ENCODE results near the gene KIFC1. TPM values are rescaled to one million over a fixed set of nuclear protein-coding genes. Genes with fewer than 3 reads are reported as not detected.
"Not testable (repeated sequence)": the region's sequence is repeated elsewhere in the genome, so short reads cannot be mapped to it uniquely, and the experiment has no call there.

Gene KIFC1
- total RNA-seq, 2 experiments from 2014 or later, result 175 to 180 TPM

DNA sequence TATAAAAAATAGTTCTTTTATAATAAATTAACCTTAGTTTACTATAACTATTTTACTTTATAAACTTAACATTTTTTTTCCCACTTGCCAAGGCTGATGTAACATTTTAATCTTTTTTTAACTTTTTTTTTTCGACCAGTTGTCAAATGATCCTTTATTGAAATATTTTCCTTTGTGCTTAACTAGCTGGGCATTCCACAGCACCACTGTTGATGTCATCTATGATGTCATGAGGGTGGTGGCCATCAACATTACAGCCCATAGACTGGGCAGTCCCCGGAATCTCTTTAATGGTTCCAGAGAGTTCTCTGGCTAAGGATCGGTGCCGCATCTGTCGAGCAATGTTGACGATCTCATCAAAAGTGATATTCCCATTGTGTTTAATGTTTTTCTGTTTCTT lies 8.3 kb downstream of the KIFC1 start:
- H3K27ac Mint-ChIP-seq; H3K4me3 Mint-ChIP-seq; H3K9me3 Mint-ChIP-seq (ENCODE audit: insufficient read depth); H3K27me3 Mint-ChIP-seq (ENCODE audit: low read depth); DNase-seq; CTCF ChIA-PET; ATAC-seq; POLR2A ChIA-PET: not testable (repeated sequence)
- H3K4me1 Mint-ChIP-seq (ENCODE audit: low read depth), result peaks cover 30% of the 10 kb centered on the region
- H3K36me3 Mint-ChIP-seq (ENCODE audit: low read depth), result peaks cover 76% of the 10 kb centered on the region

- DNase-seq (no peak), ATAC-seq (no peak)
- peak overlapping the region; percentile 31 for H3K27ac Mint-ChIP-seq
- ChIA-PET CTCF (interaction anchor here (0.6 to 0.8 kb wide), 2 partner anchors 13 to 14 kb away, joined by 3 read pairs; partner anchors contain the start of gene CUTA), POLR2A (interaction anchor here (0.8 kb wide), 1 partner anchor 9 kb away, joined by 4 read pairs; no protein-coding TSS in a partner anchor)
- H3K4me3 Mint-ChIP-seq, result no peak overlapping the region
- H3K4me1 Mint-ChIP-seq (ENCODE audit: low read depth), result peaks cover 31% of the 10 kb centered on the region
- H3K9me3 Mint-ChIP-seq (ENCODE audit: insufficient read depth), result no peaks in the 10 kb centered on the region
- H3K36me3 Mint-ChIP-seq (ENCODE audit: low read depth), result peaks cover 80% of the 10 kb centered on the region
- H3K27me3 Mint-ChIP-seq (ENCODE audit: low read depth), result no peaks in the 10 kb centered on the region
Measured at GRCh38 chr6:33404884-33405283, 13.3 kb downstream of the KIFC1 start.

DNA sequence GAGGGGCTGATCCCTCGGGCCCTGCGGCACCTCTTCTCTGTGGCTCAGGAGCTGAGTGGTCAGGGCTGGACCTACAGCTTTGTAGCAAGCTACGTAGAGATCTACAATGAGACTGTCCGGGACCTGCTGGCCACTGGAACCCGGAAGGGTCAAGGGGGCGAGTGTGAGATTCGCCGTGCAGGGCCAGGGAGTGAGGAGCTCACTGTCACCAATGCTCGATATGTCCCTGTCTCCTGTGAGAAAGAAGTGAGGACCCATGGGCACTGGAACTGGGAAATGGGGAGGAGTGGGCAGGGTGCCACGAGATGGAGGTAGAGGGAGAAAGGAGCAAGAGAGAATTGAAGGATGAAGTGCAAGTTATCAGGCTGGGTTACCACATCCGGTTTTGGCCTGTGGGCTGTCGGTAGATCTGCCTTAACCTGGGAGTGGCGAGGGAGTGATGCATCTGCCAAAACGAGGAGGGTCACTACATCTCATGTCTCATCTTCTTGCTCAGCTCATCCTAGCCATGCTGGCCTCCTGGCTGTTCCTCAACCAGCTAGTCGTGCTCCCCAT lies 13.8 kb downstream of the KIFC1 start:
- POLR2A ChIA-PET, result interaction anchor here (0.7 to 0.8 kb wide), 3 partner anchors 10 to 134 kb away, joined by 3 to 4 read pairs (median 4); partner anchors contain the start of genes B3GALT4, RPS18 and VPS52

GRCh38 chr6:33406126-33406525 lies 14.5 kb downstream of the KIFC1 start:
- CTCF ChIA-PET, result no interaction called here
- H3K36me3 Mint-ChIP-seq (ENCODE audit: low read depth), result peaks cover 70% of the 10 kb centered on the region

More for the DNA sequence above, 13.8 kb downstream of the KIFC1 start:
- no peaks in the 10 kb centered on the region for H3K27me3 Mint-ChIP-seq (ENCODE audit: low read depth)
- no peaks in the 10 kb centered on the region for H3K9me3 Mint-ChIP-seq (ENCODE audit: insufficient read depth)
- DNase-seq (no peak), ATAC-seq (no peak)
- CTCF ChIA-PET, result interaction anchor here (0.6 to 0.8 kb wide), 2 partner anchors 13 to 14 kb away, joined by 3 read pairs; partner anchors contain the start of gene CUTA
- no peak overlapping the region for H3K4me3 Mint-ChIP-seq
- H3K27ac Mint-ChIP-seq, result peak overlapping the region; percentile 58
- H3K36me3 Mint-ChIP-seq (ENCODE audit: low read depth), result peaks cover 74% of the 10 kb centered on the region
- H3K4me1 Mint-ChIP-seq (ENCODE audit: low read depth), result peaks cover 34% of the 10 kb centered on the region

DNA sequence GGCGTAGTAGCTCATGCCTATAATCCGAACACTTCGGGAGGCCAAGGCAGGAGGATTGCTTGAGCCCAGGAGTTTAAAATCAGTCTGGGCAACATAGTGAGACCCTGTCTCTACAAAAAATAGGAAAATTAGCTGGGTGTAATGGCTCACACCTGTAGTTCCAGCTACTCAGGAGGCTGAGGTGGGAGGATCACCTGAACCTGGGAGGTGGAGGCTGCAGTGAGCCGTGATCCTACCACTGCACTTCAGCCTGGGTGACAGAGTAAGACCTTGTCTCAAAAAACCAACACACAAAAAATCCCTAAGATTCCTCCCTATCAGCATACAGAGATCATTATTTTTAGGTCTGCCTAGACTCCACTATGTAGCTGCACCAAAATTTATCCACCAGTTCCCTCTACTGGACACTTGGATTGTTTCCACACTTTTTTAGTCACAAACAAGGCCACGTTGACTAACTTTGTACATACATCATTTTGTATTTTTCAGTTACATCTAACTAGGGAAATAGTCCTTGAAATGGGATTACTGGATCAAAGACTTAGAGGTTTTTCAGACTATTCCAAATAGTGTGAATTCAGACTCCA lies 15.6 kb downstream of the KIFC1 start:
- DNase-seq (no peak), ATAC-seq (no peak)
- peaks cover 64% of the 10 kb centered on the region for H3K36me3 Mint-ChIP-seq (ENCODE audit: low read depth)
- H3K27ac Mint-ChIP-seq, result no peak overlapping the region
- no peak overlapping the region for H3K4me3 Mint-ChIP-seq
- no peaks in the 10 kb centered on the region for H3K27me3 Mint-ChIP-seq (ENCODE audit: low read depth)
- peaks cover 42% of the 10 kb centered on the region for H3K4me1 Mint-ChIP-seq (ENCODE audit: low read depth)
- POLR2A ChIA-PET, result interaction anchor here (0.8 kb wide), 1 partner anchor 10 kb away, joined by 4 read pairs; no protein-coding TSS in a partner anchor
- H3K9me3 Mint-ChIP-seq (ENCODE audit: insufficient read depth), result no peaks in the 10 kb centered on the region
- CTCF ChIA-PET, result interaction anchor here (1.0 to 1.3 kb wide), 3 partner anchors 11 to 90 kb away, joined by 3 to 6 read pairs (median 5); partner anchors contain the start of genes CUTA and ZBTB22

More at GRCh38 chr6:33406126-33406525, 14.5 kb downstream of the KIFC1 start:
- H3K27me3 Mint-ChIP-seq (ENCODE audit: low read depth), result no peaks in the 10 kb centered on the region
- ATAC-seq (no peak), DNase-seq (no peak)
- no peaks in the 10 kb centered on the region for H3K9me3 Mint-ChIP-seq (ENCODE audit: insufficient read depth)
- POLR2A ChIA-PET, result interaction anchor here (0.8 kb wide), 1 partner anchor 134 kb away, joined by 3 read pairs; the partner anchor contains the start of genes RPS18 and VPS52
- peak overlapping the region; percentile 58 for H3K27ac Mint-ChIP-seq
- H3K4me3 Mint-ChIP-seq, result no peak overlapping the region
- H3K4me1 Mint-ChIP-seq (ENCODE audit: low read depth), result peaks cover 34% of the 10 kb centered on the region

GRCh38 chr6:33410050-33410710 lies 18.6 kb downstream of the KIFC1 start:
- ChIA-PET POLR2A (interaction anchor here (0.6 to 1.6 kb wide), 10 partner anchors 9 to 556 kb away, joined by 3 to 9 read pairs (median 4); partner anchors contain the start of genes KIFC1, PSMB9, TAP1 and ZBTB22), CTCF (interaction anchor here (0.7 to 1.2 kb wide), 3 partner anchors 17 to 92 kb away, joined by 3 to 6 read pairs (median 3); partner anchors contain the start of gene ZBTB22)
- H3K4me1 Mint-ChIP-seq (ENCODE audit: low read depth), result peaks cover 53% of the 10 kb centered on the region
- peak overlapping the region; percentile 97 for H3K27ac Mint-ChIP-seq
- peaks cover 64% of the 10 kb centered on the region for H3K36me3 Mint-ChIP-seq (ENCODE audit: low read depth)
- DNase-seq, result peak; percentile 98
- H3K4me3 Mint-ChIP-seq, result peak overlapping the region; percentile 81
- peak; percentile 92 for ATAC-seq
- no peaks in the 10 kb centered on the region for H3K9me3 Mint-ChIP-seq (ENCODE audit: insufficient read depth)
- no peaks in the 10 kb centered on the region for H3K27me3 Mint-ChIP-seq (ENCODE audit: low read depth)

DNA sequence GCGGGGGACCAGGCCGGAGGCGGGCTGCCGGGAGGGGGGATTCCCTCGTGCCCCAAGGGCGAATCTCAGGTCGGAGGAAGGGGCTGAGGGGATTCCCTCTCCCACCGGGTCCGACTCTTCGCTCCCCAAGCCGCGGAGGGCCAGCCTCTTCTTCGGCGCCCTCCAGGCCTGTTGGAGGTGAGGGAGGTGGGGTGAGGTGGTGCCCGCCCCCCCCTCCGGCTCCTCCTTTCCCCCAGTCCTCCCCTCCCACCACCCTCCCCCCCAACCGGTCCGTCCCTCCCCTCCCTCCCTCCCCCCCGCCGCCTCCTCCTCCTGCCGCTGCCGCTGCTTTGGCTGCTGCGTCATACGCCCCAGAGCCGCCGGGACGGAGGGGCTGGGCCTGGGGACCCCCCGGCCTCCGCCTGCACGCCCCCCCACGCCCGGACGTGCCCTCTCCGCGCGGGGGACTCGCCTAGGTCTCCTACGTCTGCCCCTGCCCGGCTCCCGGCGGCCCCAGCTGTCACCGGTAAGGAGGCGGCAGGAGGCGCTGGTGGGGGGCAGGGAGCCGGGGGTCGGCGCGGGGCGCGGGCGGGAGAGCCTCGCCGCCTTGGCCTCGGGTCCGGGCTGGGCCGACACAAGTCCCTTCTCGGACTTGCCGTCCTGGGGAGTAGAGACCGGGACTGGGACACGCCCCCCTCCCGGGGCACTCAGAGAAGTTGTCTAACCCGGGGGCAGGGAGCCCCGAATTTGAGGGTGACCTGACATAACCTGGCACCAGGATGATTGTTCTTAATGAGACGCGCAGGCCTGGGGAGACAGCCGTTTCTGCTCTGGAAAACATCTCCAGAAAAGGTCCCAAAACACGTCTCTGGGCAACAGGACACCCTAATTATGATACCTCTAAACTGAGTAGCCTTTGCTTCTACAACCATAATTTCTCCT lies 19.3 kb downstream of the KIFC1 start, which contains the start of gene PHF1:
Gene PHF1 (plus strand): TSS at position 304 of the 921 bp plus-strand sequence. CDS start 1,250 bp downstream, outside the sequence.
- Mint-ChIP-seq H3K4me1 (ENCODE audit: low read depth) (peaks cover 53% of the 10 kb centered on the region), H3K9me3 (ENCODE audit: insufficient read depth) (no peaks in the 10 kb centered on the region), H3K27me3 (ENCODE audit: low read depth) (no peaks in the 10 kb centered on the region), H3K27ac (peak within 1 kb of the TSS; percentile 97), H3K36me3 (ENCODE audit: low read depth) (peaks cover 64% of the 10 kb centered on the region), H3K4me3 (peak within 1 kb of the TSS; percentile 81)
- peak; percentile 62 for ATAC-seq
- DNase-seq, result no peak
- ChIA-PET POLR2A (interaction anchor here (0.7 to 1.6 kb wide), 9 partner anchors 8 to 160 kb away, joined by 3 to 9 read pairs (median 4); partner anchors contain the start of genes KIFC1, ZBTB22 and ZBTB9), CTCF (interaction anchor here (1.2 kb wide), 1 partner anchor 93 kb away, joined by 3 read pairs; the partner anchor contains the start of gene ZBTB22)

GRCh38 chr6:33411632-33412005 lies 20.0 kb downstream of the KIFC1 start:
- Mint-ChIP-seq H3K4me3 (peak overlapping the region; percentile 76), H3K27me3 (ENCODE audit: low read depth) (no peaks in the 10 kb centered on the region), H3K4me1 (ENCODE audit: low read depth) (peaks cover 56% of the 10 kb centered on the region), H3K27ac (peak overlapping the region; percentile 74), H3K36me3 (ENCODE audit: low read depth) (peaks cover 62% of the 10 kb centered on the region), H3K9me3 (ENCODE audit: insufficient read depth) (no peaks in the 10 kb centered on the region)
- ATAC-seq (no peak), DNase-seq (no peak)
- ChIA-PET CTCF (interaction anchor here (1.2 kb wide), 1 partner anchor 94 kb away, joined by 3 read pairs; the partner anchor contains the start of gene ZBTB22), POLR2A (interaction anchor here (0.7 kb wide), 1 partner anchor 159 kb away, joined by 3 read pairs; no protein-coding TSS in a partner anchor)

DNA sequence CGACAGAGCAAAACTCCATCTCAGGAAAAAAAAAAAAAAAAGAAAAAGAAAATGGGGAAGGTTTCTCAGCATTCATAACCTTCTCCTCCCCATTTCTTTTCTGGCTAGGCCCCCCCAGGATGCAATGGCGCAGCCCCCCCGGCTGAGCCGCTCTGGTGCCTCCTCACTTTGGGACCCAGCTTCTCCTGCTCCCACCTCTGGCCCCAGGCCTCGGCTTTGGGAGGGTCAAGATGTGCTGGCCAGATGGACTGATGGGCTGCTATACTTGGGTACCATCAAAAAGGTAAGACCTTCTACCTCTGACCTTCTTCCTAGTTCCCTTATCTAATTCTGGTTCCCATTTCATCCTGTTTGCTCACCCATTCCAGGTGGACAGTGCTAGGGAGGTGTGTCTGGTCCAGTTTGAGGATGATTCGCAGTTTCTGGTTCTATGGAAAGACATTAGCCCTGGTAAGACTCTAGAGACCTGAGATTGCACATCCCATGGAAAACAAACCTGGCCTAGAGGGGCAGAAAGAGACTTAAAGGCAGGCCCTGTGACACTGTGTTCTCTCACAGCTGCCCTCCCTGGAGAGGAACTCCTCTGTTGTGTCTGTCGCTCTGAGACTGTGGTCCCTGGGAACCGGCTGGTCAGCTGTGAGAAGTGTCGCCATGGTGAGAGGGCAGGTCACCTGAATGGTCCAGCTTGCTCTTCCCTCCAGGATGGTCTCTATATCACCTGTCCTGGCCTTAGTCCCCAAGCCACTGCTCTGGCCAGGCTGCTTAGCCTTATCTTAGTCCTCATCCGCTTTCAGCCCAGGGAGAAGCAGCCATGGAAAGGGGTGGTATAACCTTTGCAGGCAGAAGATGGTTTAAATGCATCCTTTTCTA lies 20.8 kb downstream of the KIFC1 start:
- H3K27ac Mint-ChIP-seq, result peak overlapping the region; percentile 59
- POLR2A ChIA-PET, result interaction anchor here (0.7 to 1.3 kb wide), 2 partner anchors 158 to 168 kb away, joined by 3 read pairs; partner anchors contain the start of gene BAK1
- H3K4me3 Mint-ChIP-seq, result peak overlapping the region; percentile 76
- peaks cover 58% of the 10 kb centered on the region for H3K4me1 Mint-ChIP-seq (ENCODE audit: low read depth)
- H3K9me3 Mint-ChIP-seq (ENCODE audit: insufficient read depth), result no peaks in the 10 kb centered on the region
- no peaks in the 10 kb centered on the region for H3K27me3 Mint-ChIP-seq (ENCODE audit: low read depth)
- H3K36me3 Mint-ChIP-seq (ENCODE audit: low read depth), result peaks cover 57% of the 10 kb centered on the region
- CTCF ChIA-PET, result interaction anchor here (1.2 kb wide), 1 partner anchor 95 kb away, joined by 3 read pairs; the partner anchor contains the start of gene ZBTB22
- DNase-seq, result no peak
- ATAC-seq, result no peak

All from activated CD8-positive, alpha-beta T cell treated with anti-CD3 and anti-CD28 coated beads, Interleukin-2, amount 10 ng/mL, durations not matched to agents 7 days and 5 days (primary cell).